ENCODE measurements around the gene ANKRD44. TPM values are rescaled to one million over a fixed set of nuclear protein-coding genes. Genes with fewer than 3 reads are reported as not detected.
A peak's percentile ranks its signal among the peaks of the same experiment; 100 is the strongest.

ANKRD44 gene
- total and polyA plus RNA-seq, 8 donors, result 23.2 to 52.6 (median 29.8) TPM

DNA sequence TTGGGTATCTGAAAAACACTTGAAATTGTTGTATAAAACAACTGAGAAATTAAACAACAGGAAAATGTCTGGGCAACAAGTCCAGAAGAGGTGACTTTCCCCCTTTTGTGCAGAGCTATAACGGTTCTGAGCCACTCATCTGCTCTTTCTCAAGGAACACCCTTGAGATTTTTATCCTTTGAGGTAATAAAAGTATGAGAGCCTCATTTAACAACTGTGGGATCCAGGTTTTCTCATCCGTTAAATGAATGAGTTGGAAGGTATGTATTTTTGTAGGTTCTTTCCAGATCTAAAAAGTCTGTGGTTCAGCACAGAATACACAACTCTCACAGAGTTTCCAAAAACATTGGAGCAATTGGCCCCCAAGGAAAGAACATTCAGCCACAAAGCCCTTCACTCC is 93.0 kb downstream of the ANKRD44 start:
- Histone ChIP-seq H3K27ac (peak overlapping the region in 1 of 2 donors; percentile 79), H3K27me3 (no peaks in the 10 kb centered on the region), H3K36me3 (no peaks in the 10 kb centered on the region), H3K9me3 (no peaks in the 10 kb centered on the region), H3K4me3 (no peak overlapping the region), H3K4me1 (peaks cover 8 to 68% of the 10 kb centered on the region in 2 donors)
- intact Hi-C loops (cut with DNase I), result no loop called here
- TF ChIP-seq, protein P1, sequence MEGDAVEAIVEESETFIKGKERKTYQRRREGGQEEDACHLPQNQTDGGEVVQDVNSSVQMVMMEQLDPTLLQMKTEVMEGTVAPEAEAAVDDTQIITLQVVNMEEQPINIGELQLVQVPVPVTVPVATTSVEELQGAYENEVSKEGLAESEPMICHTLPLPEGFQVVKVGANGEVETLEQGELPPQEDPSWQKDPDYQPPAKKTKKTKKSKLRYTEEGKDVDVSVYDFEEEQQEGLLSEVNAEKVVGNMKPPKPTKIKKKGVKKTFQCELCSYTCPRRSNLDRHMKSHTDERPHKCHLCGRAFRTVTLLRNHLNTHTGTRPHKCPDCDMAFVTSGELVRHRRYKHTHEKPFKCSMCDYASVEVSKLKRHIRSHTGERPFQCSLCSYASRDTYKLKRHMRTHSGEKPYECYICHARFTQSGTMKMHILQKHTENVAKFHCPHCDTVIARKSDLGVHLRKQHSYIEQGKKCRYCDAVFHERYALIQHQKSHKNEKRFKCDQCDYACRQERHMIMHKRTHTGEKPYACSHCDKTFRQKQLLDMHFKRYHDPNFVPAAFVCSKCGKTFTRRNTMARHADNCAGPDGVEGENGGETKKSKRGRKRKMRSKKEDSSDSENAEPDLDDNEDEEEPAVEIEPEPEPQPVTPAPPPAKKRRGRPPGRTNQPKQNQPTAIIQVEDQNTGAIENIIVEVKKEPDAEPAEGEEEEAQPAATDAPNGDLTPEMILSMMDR (IDR thresholded peaks at IDR 0.05), result no peak
- peak; percentile 45 for ATAC-seq
- no peak for DNase-seq

DNA sequence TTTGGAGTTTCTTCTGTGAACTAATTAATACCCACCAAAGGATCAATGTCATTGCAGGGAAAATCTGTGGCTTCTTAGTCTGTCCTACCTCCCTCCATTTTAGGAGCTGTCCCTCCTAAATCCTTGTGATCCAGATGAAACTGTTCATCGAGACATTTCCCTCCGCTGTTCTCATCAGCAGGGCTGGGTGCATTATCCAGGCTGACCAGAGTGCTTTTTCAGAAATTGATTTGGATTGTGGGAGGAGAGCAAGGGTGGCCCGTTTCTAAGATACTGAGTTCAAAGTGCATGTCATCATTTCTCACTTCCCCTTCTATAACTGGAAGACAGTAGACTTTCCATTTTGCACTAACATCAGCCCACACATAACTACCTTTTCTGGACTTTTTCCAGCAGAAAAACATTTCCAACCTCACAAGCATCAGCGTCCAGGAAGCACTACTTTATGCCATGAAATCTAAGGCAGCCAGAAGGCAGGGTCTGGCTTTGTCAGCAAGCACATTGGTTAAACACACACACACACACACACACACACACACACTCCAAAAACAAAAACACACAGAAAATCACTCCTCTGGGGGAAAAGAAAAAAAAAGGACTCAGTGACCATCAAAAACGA is 94.1 kb downstream of the ANKRD44 start:
- DNase-seq (no peak), ATAC-seq (peak; percentile 24)
- Histone ChIP-seq H3K27ac (peak overlapping the region; percentile 13 to 79), H3K4me1 (peaks cover 16 to 72% of the 10 kb centered on the region in 2 donors), H3K36me3 (no peaks in the 10 kb centered on the region), H3K4me3 (no peak overlapping the region), H3K27me3 (no peaks in the 10 kb centered on the region), H3K9me3 (no peaks in the 10 kb centered on the region)
- intact Hi-C loops (cut with DNase I), result no loop called here
- TF ChIP-seq, protein P1 (IDR thresholded peaks at IDR 0.05), result no peak

DNA sequence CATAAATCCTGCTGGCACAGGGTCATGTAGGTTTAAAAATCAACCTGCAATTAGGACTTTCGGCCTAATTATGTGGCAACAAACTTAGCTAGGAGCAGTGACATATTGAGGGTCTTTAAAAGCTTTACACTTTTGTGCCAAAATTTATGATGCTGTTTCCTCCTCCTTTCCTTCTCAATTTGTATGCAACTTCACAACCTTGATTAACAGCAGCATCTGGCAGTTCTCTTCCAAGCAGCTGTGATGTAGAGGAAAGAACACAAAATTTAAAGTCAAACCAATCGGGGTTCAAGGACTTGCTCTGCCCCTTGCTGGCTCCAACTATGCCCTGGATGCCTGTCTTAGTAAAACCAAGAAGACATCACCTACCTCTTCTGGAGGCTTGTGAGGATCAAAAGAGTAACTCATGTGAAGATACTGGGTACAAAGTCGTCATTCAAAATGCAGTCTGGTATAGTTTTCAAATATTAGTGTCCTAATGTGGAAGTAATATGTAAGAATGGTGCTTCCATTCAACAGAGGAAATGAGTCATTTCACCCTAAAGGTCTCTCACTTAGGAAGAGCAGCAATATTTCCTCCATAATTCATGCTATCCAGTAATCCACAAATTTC is 94.7 kb downstream of the ANKRD44 start:
- Histone ChIP-seq H3K9me3 (no peaks in the 10 kb centered on the region), H3K4me1 (peaks cover 16 to 78% of the 10 kb centered on the region in 2 donors), H3K36me3 (no peaks in the 10 kb centered on the region), H3K27me3 (no peaks in the 10 kb centered on the region), H3K27ac (peak overlapping the region in 1 of 2 donors; percentile 79), H3K4me3 (no peak overlapping the region)
- intact Hi-C loops (cut with DNase I), result no loop called here
- ATAC-seq (peak; percentile 29), DNase-seq (no peak)
- TF ChIP-seq, protein P1 (IDR thresholded peaks at IDR 0.05), result no peak

DNA sequence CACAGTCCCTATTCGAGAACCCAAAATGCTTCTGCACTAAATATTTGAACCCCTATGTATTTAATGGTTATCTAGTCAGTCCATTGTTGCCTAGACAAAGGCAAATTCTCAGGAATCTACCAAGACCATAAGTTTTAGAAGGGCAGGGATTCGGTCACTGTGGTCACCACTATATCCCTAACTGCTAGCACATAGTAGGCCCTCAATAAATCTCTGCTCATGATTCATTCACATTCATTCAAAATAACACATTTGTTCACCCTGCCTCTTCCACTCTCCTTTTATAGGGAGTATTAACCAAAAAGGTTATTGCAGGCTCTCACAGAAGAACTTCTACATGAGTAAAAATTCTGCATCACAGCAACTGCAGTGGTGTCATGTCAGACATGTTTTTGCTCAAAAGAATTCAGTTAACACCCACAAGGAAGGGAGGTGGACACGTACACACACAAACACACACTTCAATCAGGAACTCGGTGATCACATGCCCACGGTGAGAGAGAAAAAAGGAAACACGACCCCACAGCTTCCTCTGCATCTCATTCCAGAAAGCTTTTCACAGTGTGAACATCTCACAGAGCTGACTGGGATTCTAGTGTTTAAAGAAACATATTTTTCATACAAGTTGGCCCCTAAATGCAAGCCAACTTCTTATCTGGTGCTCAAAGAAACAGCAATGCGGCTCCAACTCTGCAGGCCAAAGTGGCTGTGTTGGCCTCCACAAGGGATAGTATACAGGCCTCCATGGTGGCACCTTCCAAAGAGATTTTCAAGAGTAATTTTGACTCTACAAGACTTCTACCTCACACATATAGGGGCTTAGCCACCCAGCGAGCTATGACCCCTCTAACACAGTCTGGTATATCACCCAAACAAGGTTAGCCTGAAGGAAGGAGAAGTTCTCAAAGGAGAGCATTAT is 98.0 kb downstream of the ANKRD44 start:
- TF ChIP-seq, protein P1 (IDR thresholded peaks at IDR 0.05), result no peak
- intact Hi-C loops (cut with DNase I), result no loop called here
- DNase-seq (no peak), ATAC-seq (no peak)
- H3K4me1 ChIP-seq, result peaks cover 36 to 88% of the 10 kb centered on the region in 2 donors
- H3K9me3 ChIP-seq, result no peaks in the 10 kb centered on the region
- no peak overlapping the region for H3K4me3 ChIP-seq
- no peaks in the 10 kb centered on the region for H3K36me3 ChIP-seq
- H3K27me3 ChIP-seq, result no peaks in the 10 kb centered on the region
- peak overlapping the region; percentile 55 to 64 for H3K27ac ChIP-seq

DNA sequence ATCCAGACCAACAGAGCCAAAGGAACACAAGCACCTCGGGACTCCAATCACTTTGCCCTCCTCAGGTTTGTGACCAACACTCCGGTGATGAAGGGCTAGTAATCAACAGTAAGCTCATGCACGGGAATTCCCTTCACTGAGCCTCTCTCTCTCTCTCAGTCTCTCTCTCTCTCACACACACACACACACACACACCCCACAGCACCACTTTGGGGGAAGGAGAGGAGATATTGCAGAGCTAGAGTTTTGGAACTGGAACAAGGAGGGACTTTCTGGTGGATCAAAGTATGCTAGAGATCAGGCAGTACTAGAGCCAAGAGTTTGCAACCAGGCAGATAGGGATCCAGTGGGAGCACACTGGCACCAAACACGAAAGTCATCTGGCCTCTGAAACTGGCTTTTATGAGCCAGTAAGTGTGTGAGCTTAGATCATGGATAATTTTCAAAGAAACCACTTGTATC is 98.7 kb downstream of the ANKRD44 start:
- peak overlapping the region; percentile 55 to 64 for H3K27ac ChIP-seq
- ATAC-seq (no peak), DNase-seq (no peak)
- intact Hi-C loops (cut with DNase I), result no loop called here
- TF ChIP-seq, protein P1 (IDR thresholded peaks at IDR 0.05), result no peak
- no peaks in the 10 kb centered on the region for H3K9me3 ChIP-seq
- no peaks in the 10 kb centered on the region for H3K36me3 ChIP-seq
- H3K27me3 ChIP-seq, result no peaks in the 10 kb centered on the region
- H3K4me1 ChIP-seq, result peaks cover 42 to 88% of the 10 kb centered on the region in 2 donors
- no peak overlapping the region for H3K4me3 ChIP-seq

All from left lung (tissue), 10 donors.